HG03066 (cell line): ENCODE results near the gene PLCB1.

Experiments
- ATAC-seq: cut with Tn5 transposase; IDR thresholded peaks from one replicate; pipeline ENCODE4 v1.9.1; 2021; ENCODE audit warnings: low read depth; ENCODE audit not compliant: unreplicated experiment

PLCB1 gene

DNA sequence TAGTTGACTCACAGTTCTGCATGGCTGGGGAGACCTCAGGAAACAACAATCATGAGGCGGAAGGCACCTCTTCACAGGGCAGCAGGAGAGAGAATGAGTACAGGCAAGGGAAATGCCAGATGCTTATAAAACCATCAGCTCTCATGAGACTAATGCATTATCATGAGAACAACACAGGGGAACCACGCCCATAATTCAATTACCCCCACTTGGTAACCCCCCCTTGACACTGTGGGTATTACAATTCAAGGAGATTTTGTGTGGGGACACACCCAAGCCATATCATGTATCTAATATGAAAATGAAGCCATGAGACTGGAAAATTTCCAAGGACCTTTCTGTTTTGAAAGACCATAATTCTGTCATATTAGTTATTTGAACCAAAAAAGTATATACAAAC lies 594.4 kb downstream of the PLCB1 start:
- no peak for ATAC-seq

DNA sequence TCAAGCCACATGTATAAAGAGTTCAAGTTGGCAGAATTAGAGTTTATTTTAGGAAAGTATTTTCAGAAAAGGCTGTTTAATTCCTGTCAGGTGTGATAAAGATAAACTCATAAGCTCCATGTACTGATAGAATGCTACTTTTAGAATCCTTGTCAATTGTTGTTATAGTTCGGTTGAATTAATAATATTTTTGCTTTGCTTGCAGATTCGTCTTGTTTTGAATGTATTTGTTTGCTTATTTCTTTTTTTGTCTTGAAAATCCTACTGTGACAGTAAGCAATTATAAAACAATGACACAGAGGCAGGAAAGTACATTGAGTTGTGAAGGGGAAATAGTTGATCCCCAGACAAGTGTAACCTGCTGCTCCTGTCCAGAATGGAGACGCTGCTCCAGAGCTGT lies 602.9 kb downstream of the PLCB1 start:
- no peak for ATAC-seq

DNA sequence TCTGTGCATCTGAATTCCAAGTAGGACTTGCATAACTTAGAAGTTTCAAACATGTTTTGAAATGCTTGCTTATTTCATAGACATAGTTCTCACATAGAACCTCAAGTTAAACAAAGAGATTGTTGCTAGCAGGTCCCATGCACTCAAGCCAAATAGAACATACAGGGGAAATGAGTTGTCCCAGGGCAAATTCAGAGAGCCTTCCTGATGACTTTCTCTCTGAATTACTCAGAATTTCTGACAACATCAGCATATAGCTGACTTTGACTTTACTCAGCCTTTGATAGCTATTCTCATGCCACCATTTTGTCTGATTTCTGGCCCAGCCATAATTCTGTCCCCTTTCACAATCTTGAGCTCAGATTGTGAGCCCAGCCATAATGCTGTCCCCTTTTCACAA lies 603.6 kb downstream of the PLCB1 start:
- no peak for ATAC-seq

DNA sequence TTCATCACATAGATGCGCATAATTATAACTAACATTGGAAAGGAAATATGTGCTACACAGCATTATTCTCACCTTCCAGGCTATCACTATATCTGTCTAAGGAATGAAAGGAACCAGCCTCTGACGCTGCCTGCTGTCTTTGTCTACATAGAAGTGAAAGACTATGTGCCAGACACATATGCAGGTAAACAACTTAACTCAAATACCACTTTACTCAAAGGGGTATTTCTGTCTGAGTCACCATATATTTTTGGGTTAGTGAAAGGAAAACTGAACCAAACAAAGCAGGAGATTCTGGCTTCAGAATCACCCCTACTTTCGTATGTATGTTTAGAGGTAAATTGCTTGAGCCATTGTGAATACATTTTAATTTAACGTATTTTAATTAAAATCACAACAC lies 608.2 kb downstream of the PLCB1 start:
- peak; percentile 49 for ATAC-seq

DNA sequence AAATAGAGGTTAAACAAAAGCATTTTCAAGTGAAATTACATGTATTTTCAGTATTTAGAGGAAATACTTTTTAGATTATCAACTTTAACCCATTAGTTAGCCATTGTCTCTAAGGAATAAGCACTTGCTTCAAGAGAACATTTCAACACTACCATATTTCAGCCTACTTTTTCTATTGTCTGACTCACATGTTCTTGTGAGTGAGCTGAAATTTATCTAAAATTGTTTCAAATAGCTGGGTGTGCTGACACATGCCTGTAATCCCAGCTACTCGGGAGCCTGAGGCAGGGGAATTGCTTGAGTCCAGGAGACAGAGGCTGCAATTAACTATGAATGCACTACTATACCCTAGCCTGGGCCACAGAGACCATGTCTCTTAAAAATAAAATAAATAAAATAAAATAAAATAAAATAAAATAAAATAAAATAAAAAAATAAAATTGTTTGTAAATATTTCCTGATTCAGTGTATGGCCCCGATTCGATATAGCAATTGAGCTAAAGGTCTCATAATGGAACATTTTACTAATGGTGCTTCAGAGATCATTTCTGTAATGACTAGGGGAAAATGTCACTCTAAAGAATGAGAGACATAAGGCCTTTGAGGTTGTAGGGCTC lies 612.3 kb downstream of the PLCB1 start:
- no peak for ATAC-seq

DNA sequence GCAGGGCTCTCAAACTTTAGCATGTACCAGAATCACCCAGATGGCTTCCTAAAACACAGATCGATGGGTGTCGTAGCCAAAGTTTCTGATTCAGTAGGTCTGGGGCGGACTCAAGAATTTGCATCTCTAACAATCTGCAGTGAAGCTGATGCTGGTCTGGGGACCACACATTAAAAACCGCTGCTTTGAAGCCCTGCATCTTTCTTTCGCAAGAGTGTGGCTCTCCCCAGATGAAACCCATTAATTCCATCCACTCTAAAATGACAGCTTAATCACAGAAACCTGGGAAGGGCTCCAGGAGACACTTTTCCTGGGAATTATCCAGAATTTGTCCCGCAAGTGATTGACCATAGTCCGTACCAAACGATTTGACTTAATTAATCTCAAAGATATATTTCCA lies 617.0 kb downstream of the PLCB1 start:
- ATAC-seq: no peak

DNA sequence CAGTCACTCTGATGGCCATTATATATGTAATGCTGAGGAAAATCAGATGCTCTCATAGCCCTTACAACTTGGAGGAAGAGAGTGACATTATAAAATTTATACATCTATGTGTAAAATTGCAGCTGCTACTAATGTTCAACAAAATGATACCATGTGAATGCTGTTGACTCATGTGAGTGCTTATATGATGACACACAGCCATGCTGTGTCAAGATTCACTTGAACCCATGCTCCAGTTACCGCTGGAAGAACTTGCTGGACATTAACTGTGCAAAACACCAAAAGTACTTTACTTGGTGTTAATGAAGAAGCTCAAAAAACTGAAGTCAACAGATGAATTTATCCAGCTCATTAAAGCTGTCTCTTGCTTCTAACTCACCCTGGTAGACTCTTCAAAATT lies 617.9 kb downstream of the PLCB1 start:
- no peak for ATAC-seq

DNA sequence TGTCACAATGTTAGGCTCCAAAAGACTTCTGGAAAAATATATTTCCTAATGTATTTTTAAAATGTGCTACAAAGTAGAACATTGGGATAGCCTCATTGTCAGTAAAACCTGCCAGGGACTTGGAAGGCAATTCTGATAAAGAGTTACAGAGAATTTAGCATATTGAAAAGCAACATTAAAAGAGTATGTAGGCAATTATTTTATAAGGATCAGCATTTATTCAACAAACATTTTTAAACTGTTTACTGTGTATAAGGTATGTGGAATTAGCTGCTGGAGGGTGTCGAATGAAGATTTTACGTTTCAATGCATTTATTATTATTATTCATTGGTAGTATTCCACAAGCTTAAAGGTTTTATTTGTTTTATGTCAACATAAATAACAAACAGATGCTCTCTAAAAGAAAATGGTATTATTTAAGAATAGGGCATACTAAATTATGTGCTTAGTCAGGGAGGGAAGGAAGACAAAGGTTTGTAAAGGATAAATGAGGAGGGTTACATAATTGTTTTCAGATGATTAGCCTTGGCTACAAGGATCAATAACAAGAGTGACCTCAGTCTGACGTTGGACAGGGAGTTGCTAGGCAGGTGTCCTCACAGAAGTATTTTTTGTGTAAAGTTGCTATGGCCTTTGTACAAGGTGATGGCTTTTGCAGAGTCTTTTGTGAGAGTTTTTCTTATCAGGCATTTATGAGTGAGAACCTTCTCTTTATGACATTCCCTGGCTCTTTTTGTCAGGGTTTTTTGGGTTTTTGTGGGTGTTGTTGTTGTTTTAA lies 623.5 kb downstream of the PLCB1 start:
- no peak for ATAC-seq

DNA sequence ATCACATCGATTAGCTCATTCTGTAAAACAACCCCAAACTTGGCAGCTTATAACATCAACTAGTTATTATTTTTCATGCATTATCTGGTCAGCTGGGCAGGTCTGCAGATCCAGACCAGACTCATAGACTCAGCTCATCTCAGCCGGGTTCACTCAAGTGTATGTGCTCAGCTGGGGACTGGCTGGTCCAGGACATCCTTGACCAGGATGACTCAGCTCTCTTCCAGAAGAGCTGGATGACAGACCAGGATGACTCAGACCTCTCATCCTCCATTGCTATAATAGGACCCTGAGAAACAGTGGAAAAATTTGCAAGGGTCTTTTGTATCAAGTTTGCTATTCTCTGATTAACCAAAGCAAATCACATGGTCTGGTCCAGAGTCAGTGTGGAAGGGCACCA lies 624.3 kb downstream of the PLCB1 start:
- no peak for ATAC-seq

DNA sequence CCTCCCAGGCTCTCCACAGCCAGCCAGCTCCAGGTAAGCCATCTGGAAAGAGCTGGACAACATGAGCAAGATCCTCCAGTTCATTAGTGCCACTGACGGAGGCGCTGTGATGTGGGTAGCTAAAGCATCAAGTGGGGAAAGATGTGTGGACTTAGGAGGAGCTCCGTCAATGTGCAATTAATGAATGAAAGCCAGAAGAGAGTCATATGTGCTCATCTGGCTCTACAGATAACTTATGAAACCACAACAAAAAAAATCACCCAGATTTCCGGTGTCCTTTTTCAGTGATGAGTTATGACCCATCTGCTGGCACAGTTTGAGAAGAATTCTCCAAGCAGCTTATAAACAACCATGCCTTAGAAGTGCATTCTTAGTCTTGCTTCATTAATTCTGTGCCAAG lies 625.1 kb downstream of the PLCB1 start:
- no peak for ATAC-seq

DNA sequence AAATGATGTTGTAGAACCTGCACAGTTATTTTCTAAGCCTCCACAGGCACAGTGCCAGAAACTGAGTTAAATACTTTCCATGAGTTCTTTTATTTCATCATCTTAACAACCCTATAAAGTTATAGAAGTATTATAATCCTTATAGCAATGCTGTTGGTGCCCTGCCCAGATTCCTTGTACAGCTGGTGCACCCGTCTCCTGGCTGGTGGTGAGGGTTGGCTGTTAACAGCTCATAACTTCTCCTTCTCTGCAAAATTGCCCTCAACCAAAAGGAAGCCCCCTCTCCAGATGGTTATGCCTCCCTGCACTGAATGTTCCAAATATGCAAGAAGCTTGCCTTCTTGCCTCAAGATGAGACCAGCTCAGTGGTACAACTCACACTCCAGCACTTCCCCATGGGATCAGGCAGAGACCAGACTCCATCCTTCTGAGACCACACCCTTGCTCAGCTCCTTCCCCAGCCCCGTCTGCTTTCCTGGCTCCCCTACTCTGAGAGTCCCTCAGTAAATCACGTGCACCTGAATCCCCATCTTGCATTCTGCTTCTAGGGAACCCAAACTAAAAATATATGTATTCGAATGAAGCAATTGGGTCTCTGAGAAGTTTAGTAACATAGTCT lies 632.4 kb downstream of the PLCB1 start:
- no peak for ATAC-seq

DNA sequence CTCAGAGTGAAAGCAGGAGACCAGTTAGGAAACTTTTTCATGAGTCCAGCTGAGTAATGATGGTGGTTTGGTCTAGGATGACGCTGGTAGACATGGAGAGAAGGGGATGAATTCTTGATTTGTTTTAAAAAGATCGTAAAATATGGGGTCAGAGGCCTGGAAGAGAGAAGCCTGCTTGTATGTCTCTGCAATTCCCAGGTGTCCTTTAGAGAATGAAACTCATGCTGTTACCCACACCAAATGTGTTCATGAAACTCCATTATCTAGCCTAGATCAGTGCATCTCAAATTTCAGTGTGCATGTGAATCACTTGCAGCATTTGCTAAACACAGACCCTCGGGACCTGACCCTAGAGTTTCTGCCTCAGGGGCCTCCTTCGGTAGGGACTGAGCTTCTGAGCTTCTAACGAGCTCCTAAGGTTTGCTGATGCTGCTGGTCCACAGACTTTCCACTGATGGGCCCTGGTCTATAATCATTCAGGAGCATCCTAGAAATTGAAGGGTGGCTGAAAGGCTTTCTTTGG lies 634.9 kb downstream of the PLCB1 start:
- ATAC-seq: no peak

DNA sequence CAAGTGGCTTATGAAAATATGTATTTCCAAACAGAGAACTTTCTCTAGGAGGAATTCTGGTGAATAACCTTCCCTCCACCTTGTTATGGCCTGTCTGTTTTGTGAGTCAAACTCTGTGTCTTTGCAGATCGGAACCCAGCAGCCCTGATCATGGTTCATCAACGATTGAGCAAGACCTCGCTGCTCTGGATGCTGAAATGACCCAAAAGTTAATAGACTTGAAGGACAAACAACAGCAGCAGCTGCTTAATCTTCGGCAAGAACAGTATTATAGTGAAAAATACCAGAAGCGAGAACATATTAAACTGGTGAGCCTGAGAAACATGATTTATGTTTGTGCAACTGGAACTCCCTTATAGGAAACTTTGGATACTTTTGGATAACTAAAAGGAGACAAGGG lies 642.3 kb downstream of the PLCB1 start:
- no peak for ATAC-seq

DNA sequence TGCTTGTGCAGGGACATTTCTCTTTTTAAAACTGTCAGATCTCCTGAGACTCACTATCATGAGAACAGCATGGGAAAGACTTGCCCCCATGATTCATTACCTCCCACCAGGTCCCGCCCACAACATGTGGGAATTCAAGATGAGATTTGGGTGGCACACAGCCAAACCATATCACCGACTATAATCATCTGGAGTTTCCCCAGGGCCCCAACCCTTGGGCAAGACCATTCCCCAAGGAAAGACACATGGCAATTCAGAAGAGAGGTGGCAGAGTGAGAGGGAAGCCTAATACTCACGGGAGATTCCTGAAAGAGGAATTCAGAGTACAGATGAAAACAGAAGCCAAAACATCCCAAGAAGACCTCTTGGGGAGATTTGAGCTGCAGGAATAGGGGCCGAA lies 645.8 kb downstream of the PLCB1 start:
- ATAC-seq: no peak

DNA sequence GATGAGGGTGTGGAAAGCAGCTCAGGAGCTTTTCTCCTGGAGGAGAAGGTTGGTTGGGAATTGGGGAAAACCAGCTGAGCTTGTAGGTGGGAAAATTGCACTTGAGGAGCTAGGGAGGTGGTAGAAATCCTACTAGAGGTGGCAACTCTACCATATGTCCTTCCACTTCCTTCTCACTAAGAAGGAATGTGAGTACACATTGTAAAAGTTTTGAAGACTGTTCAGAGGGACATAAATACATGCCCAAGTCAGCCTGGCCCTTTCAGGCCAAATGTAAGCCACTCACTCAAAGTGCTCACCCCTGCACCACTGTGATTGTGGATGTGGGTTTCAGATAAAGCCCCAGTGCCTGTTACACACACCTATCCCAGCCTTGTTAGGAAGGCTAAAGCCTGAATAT lies 646.3 kb downstream of the PLCB1 start:
- no peak for ATAC-seq

DNA sequence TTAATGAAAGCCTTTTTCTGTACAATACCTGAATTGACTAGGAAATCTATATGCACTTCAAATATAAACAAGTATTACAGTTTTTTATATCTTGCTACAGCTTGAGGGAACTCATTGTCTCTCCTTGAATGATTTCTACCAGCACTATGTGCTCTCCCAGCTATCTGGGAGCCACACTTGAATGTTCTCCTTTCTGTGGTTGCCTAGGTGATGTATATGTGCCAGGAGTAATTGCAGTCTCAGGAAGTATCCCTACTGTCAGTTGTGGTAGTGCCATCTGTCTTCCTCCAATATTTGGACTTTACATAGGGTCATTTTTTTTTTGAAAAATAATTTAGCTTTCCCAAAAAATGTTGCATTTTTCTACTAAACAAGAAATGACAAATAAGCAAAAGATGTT lies 648.8 kb downstream of the PLCB1 start:
- no peak for ATAC-seq

DNA sequence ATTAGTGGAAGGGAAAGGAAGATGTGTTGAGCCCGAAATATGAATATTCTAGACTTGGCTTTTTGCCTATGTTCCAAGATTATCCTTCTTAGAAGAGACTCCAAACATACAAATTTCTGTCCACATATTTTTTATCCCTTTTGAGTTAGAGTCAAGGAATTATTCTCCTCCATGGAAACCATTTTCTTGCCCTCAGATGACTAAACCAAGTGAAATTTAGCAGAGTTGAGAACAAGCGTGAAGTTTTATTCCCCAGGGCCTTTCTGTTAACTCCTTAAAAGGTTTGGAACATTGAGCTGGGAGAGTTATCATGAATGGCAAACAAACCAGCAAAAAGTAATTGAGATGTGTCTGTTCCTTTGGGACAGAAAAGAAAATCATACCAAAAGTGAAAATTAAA lies 650.7 kb downstream of the PLCB1 start:
- no peak for ATAC-seq

DNA sequence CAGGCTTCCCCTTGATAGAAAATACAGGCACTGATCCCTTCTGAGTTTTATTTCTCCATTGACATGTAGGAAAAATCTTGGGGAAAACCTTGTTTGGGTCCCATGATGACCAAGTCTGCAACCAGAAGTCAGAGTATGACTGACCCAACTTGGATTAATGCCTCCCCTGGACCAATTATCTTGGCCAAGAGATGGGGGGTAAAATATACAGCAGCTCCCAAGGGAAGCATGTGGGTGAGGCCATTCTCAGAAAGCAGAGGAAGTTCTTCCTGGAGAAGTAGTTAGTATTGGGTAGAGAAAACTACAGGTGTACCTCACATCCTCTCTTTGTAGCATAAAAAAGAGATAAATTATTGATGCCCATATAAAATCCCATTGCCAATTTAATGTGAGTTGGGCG lies 651.7 kb downstream of the PLCB1 start:
- no peak for ATAC-seq

DNA sequence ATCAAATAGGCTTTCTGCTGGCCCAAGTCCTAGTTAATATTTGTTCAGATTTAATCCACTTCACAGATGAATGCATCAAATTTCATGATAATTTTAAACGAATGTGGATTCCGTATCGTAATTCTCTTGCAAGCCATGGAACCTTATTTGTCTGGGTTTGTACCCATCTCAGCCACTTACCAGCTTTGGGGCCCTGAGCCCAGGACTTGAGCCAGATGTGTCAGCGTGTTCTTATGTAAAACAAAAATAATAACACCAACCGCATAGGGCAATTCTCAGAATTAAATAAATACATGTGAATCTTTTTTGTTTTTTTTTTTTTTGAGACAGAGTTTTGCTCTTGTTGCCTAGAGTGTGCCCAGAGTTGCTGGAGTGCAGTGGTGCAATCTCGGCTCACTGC lies 654.3 kb downstream of the PLCB1 start:
- ATAC-seq: no peak

DNA sequence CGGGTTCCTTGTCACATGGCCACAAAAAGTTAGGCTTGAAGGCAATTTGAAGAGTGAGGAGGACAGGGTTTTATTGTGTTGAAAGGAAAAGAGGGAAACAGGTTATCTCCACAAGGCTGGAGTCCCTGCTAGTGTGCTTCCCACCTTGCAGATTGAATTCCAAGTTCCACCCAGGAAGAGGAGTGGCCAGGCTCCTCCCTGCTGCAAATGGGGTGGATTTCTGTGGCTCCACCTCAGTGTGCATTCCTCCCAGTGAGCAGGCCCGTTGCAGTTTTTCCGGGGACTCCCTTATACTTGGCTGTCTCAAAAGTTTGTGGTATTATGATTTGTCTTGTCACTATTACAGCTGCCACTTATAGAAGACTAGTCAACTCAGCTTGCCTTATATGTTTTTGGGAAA lies 655.0 kb downstream of the PLCB1 start:
- no peak for ATAC-seq

DNA sequence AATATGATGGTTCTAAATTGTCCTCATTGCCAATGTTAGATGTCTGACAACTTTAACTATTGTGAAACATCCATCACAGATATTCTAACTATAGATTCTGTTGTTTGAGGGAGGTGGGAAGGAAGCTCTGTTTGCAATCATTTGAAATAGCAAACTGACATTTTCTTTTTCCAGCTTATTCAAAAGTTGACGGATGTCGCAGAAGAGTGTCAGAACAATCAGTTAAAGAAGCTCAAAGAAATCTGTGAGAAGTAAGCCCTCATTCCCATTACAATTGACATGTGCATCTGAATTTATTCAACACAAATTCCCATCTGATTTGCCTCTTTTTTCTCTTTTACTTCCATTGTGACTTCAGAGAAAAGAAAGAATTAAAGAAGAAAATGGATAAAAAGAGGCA lies 656.2 kb downstream of the PLCB1 start:
- ATAC-seq: no peak

DNA sequence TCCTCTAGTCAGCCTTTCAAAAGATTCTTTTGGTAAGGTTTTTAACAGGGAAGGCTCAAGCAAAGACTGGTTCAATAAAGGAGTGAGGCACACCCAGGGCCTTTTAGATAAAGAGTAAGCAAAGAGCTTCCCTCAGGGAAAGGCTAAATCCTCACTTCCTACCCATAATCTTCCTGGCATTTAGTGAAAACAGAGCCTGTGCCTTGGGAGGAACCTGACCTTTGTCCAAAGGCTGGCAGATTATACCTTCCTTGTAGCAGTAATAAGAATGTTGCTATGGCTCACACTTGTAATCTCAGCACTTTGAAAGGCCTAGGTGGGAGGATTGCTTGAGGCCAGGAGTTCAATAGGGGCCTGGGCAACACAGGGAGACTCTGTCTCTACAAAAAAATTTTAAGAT lies 656.8 kb downstream of the PLCB1 start:
- ATAC-seq: no peak
